Measurements from ENCODE around the gene TOX2.

Gene TOX2

DNA sequence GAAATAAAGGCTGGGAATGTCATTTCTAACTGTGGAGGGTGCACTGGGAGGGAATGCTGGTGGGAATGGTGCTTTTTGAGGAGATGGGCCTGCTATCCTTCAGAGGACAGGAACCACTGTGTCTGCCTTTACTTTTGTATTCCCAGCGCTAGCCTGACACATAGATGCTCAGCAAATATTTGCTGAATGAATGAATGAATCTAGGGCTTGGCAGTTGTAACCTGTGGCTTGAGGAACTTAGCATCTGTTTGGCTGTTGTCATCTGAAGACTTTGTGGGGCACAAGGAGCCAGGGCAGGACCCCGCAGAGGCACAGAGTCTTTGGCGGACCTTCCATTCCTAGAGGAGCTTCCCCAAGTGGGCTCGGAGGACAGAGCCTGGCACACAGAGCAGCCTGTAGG is 6.1 kb downstream of the TOX2 start:
- Histone ChIP-seq H3K4me3 (ENCODE audit: low read length) (no peak overlapping the region), H3K36me3 (ENCODE audit: control insufficient read depth, low read length) (no peaks in the 10 kb centered on the region), H3K27ac (ENCODE audit: low read depth, low read length) (no peak overlapping the region), H3K9me3 (ENCODE audit: control insufficient read depth, insufficient read depth, low read length) (no peaks in the 10 kb centered on the region), H4K20me1 (ENCODE audit: control insufficient read depth, insufficient read depth, low read depth, low read length) (no peaks in the 10 kb centered on the region), H3F3A (ENCODE audit: control insufficient read depth, insufficient read depth) (no peaks in the 10 kb centered on the region), H3K27me3 (ENCODE audit: control insufficient read depth, low read length) (peaks cover 39% of the 10 kb centered on the region), H3K9me2 (replicated peaks; ENCODE audit: control insufficient read depth, low read length) (no peaks in the 10 kb centered on the region), H3K79me2 (ENCODE audit: control insufficient read depth, low read length) (no peaks in the 10 kb centered on the region), H3K4me1 (ENCODE audit: control insufficient read depth, low read length) (no peaks in the 10 kb centered on the region), H3K4me2 (ENCODE audit: low read length) (no peak overlapping the region)
- no peak for TF ChIP-seq CTCF (IDR thresholded peaks at IDR 0.05; ENCODE audit: low read depth, low read length, poor library complexity, severe bottlenecking)
- TF ChIP-seq EZH2phosphoT487 (IDR thresholded peaks at IDR 0.05; ENCODE audit: borderline replicate concordance, low read length), result no peak

DNA sequence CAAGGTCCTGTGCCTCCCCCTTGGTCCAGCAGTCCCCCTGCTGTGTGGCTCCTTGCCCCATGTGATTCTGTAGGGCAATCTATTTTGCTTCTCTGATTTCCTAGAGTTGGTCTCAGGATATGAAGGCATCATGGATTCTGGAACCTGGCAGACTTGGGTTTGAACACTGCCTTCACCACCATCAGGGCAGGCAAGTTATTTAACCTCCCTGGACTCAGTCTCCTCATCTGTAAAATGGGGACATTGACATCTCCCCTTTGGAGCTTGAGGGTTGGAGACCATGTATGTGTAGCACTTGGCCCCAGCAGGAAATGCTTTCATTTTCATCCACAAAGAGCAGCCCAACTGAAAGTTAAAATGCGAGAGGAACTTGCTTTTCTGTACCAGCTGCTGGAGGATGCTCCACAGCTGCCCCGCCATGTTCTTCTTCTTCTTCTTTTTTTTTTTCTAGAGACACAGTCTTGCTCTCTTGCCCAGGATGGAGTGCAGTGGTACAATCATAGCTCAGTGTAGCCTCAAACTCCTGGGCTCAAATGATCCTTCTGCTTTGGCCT is 6.7 kb downstream of the TOX2 start:
- Histone ChIP-seq H4K20me1 (ENCODE audit: control insufficient read depth, insufficient read depth, low read depth, low read length) (no peaks in the 10 kb centered on the region), H3K9me2 (replicated peaks; ENCODE audit: control insufficient read depth, low read length) (no peaks in the 10 kb centered on the region), H3K27ac (ENCODE audit: low read depth, low read length) (no peak overlapping the region), H3K4me3 (ENCODE audit: low read length) (no peak overlapping the region), H3K4me2 (ENCODE audit: low read length) (no peak overlapping the region), H3F3A (ENCODE audit: control insufficient read depth, insufficient read depth) (no peaks in the 10 kb centered on the region), H3K9me3 (ENCODE audit: control insufficient read depth, insufficient read depth, low read length) (no peaks in the 10 kb centered on the region), H3K27me3 (ENCODE audit: control insufficient read depth, low read length) (peaks cover 37% of the 10 kb centered on the region), H3K79me2 (ENCODE audit: control insufficient read depth, low read length) (no peaks in the 10 kb centered on the region), H3K4me1 (ENCODE audit: control insufficient read depth, low read length) (no peaks in the 10 kb centered on the region), H3K36me3 (ENCODE audit: control insufficient read depth, low read length) (no peaks in the 10 kb centered on the region)
- TF ChIP-seq CTCF (IDR thresholded peaks at IDR 0.05; ENCODE audit: low read depth, low read length, poor library complexity, severe bottlenecking), result no peak
- no peak for TF ChIP-seq EZH2phosphoT487 (IDR thresholded peaks at IDR 0.05; ENCODE audit: borderline replicate concordance, low read length)

DNA sequence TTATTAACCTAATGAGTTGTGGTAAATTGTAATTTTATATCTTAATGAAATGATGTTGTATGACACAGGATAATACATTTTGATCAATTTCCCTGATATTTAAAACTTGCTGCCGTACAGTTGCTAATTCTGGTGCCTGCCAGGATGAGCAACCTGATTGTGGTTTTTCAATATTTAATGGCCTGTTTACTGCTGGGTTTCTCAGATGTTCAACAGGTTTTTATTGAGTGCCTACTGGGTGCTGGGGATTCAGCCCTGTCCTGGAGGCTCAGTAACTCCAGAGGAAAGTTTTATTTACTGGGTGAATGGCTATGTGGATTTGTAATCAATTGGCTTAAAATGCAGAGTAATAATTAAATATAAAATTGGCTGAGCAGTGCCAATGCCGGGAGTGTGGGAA is 8.0 kb downstream of the TOX2 start:
- no peaks in the 10 kb centered on the region for H3F3A ChIP-seq (ENCODE audit: control insufficient read depth, insufficient read depth)
- H3K27ac ChIP-seq (ENCODE audit: low read depth, low read length), result no peak overlapping the region
- no peaks in the 10 kb centered on the region for H3K9me2 ChIP-seq (replicated peaks; ENCODE audit: control insufficient read depth, low read length)
- peaks cover 29% of the 10 kb centered on the region for H3K27me3 ChIP-seq (ENCODE audit: control insufficient read depth, low read length)
- no peak overlapping the region for H3K4me3 ChIP-seq (ENCODE audit: low read length)
- no peak for TF ChIP-seq EZH2phosphoT487 (IDR thresholded peaks at IDR 0.05; ENCODE audit: borderline replicate concordance, low read length)
- TF ChIP-seq CTCF (IDR thresholded peaks at IDR 0.05; ENCODE audit: low read depth, low read length, poor library complexity, severe bottlenecking), result no peak
- no peaks in the 10 kb centered on the region for H3K4me1 ChIP-seq (ENCODE audit: control insufficient read depth, low read length)
- no peaks in the 10 kb centered on the region for H4K20me1 ChIP-seq (ENCODE audit: control insufficient read depth, insufficient read depth, low read depth, low read length)
- H3K36me3 ChIP-seq (ENCODE audit: control insufficient read depth, low read length), result no peaks in the 10 kb centered on the region
- H3K4me2 ChIP-seq (ENCODE audit: low read length), result no peak overlapping the region
- no peaks in the 10 kb centered on the region for H3K79me2 ChIP-seq (ENCODE audit: control insufficient read depth, low read length)
- no peaks in the 10 kb centered on the region for H3K9me3 ChIP-seq (ENCODE audit: control insufficient read depth, insufficient read depth, low read length)
